Esophagus squamous epithelium (tissue), 5 donors: Measurements from ENCODE around the gene CD58. TPM values are rescaled to one million over a fixed set of nuclear protein-coding genes. Genes with fewer than 3 reads are reported as not detected.

Experiments used
- DNase-seq: peaks from one replicate; lab custom pipeline; 2025; lab: John Stamatoyannopoulos, UW
- H3K27ac ChIP-seq, 4 donors: fragments of 200-600 bp; sonication (generic); one replicate each; pipeline ENCODE4 v1.5.1; 2016 to 2019; ENCODE audit warnings: mild to moderate bottlenecking in 1 of 4
- H3K27me3 ChIP-seq, 4 donors: fragments of 200-600 bp; sonication (generic); 1 replicate in 3 of 4; 2 replicates in 1 of 4; pipeline versions ENCODE4 v1.5.1 to v1.6.0; 2017 to 2021; ENCODE audit warnings: antibody characterized with exemption in 1 of 4
- H3K36me3 ChIP-seq, 3 donors: fragments of 200-600 bp; sonication (generic); one replicate each; pipeline ENCODE4 v1.5.1; 2016 to 2019
- H3K4me1 ChIP-seq, 3 donors: fragments of 200-600 bp; sonication (generic); one replicate each; pipeline ENCODE4 v1.5.1; 2017 to 2019
- H3K4me3 ChIP-seq, 4 donors: fragments of 200-600 bp; sonication (generic); 1 replicate in 3 of 4; 2 replicates in 1 of 4; pipeline ENCODE4 v1.5.1; 2016 to 2019; ENCODE audit warnings: mild to moderate bottlenecking in 2 of 4, moderate library complexity in 1 of 4
- H3K9me3 ChIP-seq, 3 donors: fragments of 200-600 bp; sonication (generic); one replicate each; pipeline ENCODE4 v1.5.1; 2016 to 2019
- POLR2A ChIP-seq, 4 donors: fragments of 450-650 bp; IDR thresholded peaks; one replicate each; pipeline ENCODE4 v1.6.1; 2017; ENCODE audit warnings: antibody characterized with exemption in 4 of 4, mild to moderate bottlenecking in 4 of 4, moderate library complexity in 3 of 4
- WGBS, 2 donors: methylation state at CpG; one replicate each; pipeline ENCODE4 v1.1.5; 2018; 5-methylcytosine and 5-hydroxymethylcytosine counted together
- intact Hi-C: fragments of 100-400 bp; cut with DNase I; formaldehyde crosslinking; loops from one replicate; pipeline ENCODE4 v1.15.0; 2022
- total RNA-seq, 4 donors: library from RNA; depleted of rRNA; stranded (reverse); fragments of >200 nt; gene quantifications; one replicate each; pipeline ENCODE4 v1.1.0, GENCODE V29; 2016
- TF ChIP-seq, protein P1 (sequence below), 6 experiments: fragments of 450-650 bp in 4 of 6; fragments of 200-600 bp in 2 of 6; sonication (generic) in 2 of 6; IDR thresholded peaks; one replicate each; pipeline ENCODE4 v1.5.1; 2016 to 2019; ENCODE audit warnings: antibody characterized with exemption in 6 of 6, mild to moderate bottlenecking in 4 of 6, moderate library complexity in 4 of 6
- donor health status: DM: yes; HTN: yes; CAD: no.

CD58 gene
- total RNA-seq, 4 donors from 2014 or later: 19.4 to 54.4 (median 32.5) TPM

GRCh38 chr1:116579259-116579875, 8.5 kb upstream of the CD58 start:
- peaks cover 0 to 75% (median 4%) of the 10 kb centered on the region in 3 donors for H3K36me3 ChIP-seq
- intact Hi-C loops: loop anchor here (10.0 kb wide), 1 partner anchor 145 kb away; no protein-coding TSS in a partner anchor
- DNase-seq: no peak
- H3K27me3 ChIP-seq: no peaks in the 10 kb centered on the region
- no peaks in the 10 kb centered on the region for H3K9me3 ChIP-seq
- H3K4me3 ChIP-seq: no peak overlapping the region
- TF ChIP-seq, protein P1, sequence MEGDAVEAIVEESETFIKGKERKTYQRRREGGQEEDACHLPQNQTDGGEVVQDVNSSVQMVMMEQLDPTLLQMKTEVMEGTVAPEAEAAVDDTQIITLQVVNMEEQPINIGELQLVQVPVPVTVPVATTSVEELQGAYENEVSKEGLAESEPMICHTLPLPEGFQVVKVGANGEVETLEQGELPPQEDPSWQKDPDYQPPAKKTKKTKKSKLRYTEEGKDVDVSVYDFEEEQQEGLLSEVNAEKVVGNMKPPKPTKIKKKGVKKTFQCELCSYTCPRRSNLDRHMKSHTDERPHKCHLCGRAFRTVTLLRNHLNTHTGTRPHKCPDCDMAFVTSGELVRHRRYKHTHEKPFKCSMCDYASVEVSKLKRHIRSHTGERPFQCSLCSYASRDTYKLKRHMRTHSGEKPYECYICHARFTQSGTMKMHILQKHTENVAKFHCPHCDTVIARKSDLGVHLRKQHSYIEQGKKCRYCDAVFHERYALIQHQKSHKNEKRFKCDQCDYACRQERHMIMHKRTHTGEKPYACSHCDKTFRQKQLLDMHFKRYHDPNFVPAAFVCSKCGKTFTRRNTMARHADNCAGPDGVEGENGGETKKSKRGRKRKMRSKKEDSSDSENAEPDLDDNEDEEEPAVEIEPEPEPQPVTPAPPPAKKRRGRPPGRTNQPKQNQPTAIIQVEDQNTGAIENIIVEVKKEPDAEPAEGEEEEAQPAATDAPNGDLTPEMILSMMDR (IDR thresholded peaks at IDR 0.05): no peak
- no peak for TF ChIP-seq POLR2A (IDR thresholded peaks at IDR 0.05)
- peaks cover 0 to 11% (median 0%) of the 10 kb centered on the region in 3 donors for H3K4me1 ChIP-seq
- no peak overlapping the region for H3K27ac ChIP-seq
- WGBS, 2 donors: 67 to 69% methylated on average over 14 to 18 of the region's 21 CpGs

DNA sequence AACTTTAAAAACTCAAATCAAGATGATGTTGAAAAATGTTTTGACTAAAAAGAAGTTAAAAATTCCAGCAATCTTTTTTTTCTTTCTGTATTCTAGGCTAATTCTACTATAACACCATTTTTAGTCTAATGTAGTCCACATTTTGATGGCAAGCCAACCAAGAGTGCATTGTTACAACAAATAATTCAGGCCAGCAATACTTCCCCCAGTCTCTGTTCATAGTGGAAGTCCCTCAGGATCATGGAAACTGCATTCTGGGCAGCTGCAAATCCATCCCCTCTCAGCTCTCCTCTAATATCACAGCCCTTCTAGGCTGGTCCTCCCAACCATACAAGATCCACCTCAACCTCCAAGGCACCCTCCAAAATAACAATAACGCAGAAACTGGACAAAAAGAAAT, 7.8 kb upstream of the CD58 start:
- H3K9me3 ChIP-seq: no peaks in the 10 kb centered on the region
- H3K36me3 ChIP-seq: peaks cover 0 to 74% (median 4%) of the 10 kb centered on the region in 3 donors
- 92 to 93% methylated on average over 1 of the region's 1 CpG for WGBS, 2 donors
- intact Hi-C loops: loop anchor here (10.0 kb wide), 1 partner anchor 146 kb away; no protein-coding TSS in a partner anchor
- no peak for DNase-seq
- H3K27me3 ChIP-seq: no peaks in the 10 kb centered on the region
- H3K4me1 ChIP-seq: peaks cover 0 to 12% (median 0%) of the 10 kb centered on the region in 3 donors
- H3K27ac ChIP-seq: no peak overlapping the region
- no peak overlapping the region for H3K4me3 ChIP-seq
- TF ChIP-seq POLR2A (IDR thresholded peaks at IDR 0.05): no peak
- TF ChIP-seq, protein P1 (IDR thresholded peaks at IDR 0.05): no peak

DNA sequence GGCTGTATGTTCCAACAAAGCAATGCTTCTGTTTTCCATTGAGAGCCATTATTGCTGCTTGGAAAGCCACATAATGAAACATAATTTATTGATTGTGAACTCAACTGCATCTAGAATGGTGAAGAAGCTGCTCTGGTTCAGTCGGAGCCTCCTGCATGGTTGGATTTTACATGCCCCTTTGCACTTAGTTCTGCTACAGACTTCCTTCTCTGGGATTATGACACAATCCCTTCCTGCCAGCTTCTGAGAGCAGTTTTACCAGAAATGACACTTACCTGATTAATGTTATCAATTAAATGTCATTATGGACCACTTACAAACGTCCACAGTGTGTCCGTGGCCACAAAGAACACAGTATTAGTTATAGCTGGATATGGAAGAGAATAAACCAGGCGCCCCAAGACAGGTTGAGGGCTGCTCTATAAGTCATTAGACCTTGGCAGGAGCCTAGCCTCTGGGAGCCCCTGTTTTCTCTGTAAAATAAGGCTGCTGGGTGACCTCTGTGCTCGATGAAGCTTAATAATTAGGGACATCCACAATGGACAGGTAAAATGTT, 7.0 kb upstream of the CD58 start:
- Histone ChIP-seq H3K27ac (no peak overlapping the region), H3K4me1 (peaks cover 0 to 12% (median 0%) of the 10 kb centered on the region in 3 donors), H3K36me3 (peaks cover 0 to 67% (median 4%) of the 10 kb centered on the region in 3 donors), H3K27me3 (no peaks in the 10 kb centered on the region), H3K4me3 (no peak overlapping the region), H3K9me3 (no peaks in the 10 kb centered on the region)
- intact Hi-C loops: loop anchor here (10.0 kb wide), 1 partner anchor 147 kb away; no protein-coding TSS in a partner anchor
- no peak for TF ChIP-seq POLR2A (IDR thresholded peaks at IDR 0.05)
- TF ChIP-seq, protein P1 (IDR thresholded peaks at IDR 0.05): no peak
- no peak for DNase-seq
- 64 to 74% methylated on average over 5 of the region's 5 CpGs for WGBS, 2 donors

- Histone ChIP-seq H3K4me1 (peaks cover 8 to 20% (median 8%) of the 10 kb centered on the region in 3 donors), H3K27ac (no peak overlapping the region), H3K4me3 (no peak overlapping the region), H3K9me3 (no peaks in the 10 kb centered on the region), H3K36me3 (peaks cover 0 to 53% (median 3%) of the 10 kb centered on the region in 3 donors), H3K27me3 (no peaks in the 10 kb centered on the region)
- TF ChIP-seq, protein P1 (IDR thresholded peaks at IDR 0.05): peak; percentile 66 to 89 (median 81)
- TF ChIP-seq POLR2A (IDR thresholded peaks at IDR 0.05): no peak
- 19 to 22% methylated on average over 10 of the region's 11 CpGs for WGBS, 2 donors
- DNase-seq: no peak
- intact Hi-C loops: loop anchor here (10.0 kb wide), 1 partner anchor 150 kb away; no protein-coding TSS in a partner anchor
These were observed 3.9 kb upstream of the CD58 start for GRCh38 chr1:116574581-116575291.
